Measurements from ENCODE around the gene VWA3A.

Gene VWA3A

DNA sequence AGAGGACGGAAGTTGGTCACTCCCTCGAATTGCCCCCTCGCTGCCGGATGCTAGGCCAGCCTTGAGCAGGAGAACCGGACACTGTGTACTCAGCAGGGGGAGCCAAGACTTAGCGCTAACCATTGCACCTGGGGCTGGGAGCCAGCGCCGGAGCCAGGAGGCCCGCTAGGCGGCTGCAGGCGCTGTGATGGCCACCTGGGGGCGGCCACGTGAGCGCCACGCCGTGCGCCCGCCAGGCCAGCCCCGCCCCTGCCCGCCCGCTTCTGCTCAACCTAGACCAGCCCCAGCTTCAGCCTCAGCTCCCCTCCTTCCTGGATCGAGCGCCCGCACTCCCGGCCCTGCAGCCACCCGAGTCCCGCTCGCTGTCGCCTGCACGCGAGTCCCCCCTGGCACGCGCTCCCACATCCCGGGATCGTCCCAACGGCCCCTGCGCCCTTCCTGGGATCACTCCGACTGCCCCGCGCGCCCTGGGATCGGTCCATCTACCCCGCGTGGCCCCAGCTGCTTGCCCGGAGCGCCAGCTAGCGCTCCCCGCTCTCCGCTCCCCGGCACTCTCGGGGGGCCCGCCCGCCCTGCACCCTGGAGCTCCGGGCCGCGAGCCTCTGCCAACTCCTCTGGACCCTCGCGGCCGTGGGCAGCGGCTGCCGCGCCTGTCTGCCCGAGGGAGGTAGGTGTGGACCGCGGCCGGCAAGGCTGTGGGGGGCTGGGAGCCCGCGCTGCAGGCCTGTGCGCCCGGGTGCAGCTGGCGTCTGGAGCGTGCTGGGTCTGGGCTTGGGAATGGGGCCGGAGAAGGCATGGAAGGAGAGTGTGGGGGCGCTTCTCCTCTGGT, 113.9 kb downstream of the VWA3A start, which contains the start of gene EEF2K:
TSS of gene EEF2K (plus strand) at position 266 of the 829 bp plus-strand sequence. CDS start 19,452 bp downstream, outside the sequence.
- peak; percentile 74 to 78 for DNase-seq

All from bone marrow (tissue), 2 donors.